ENCODE results near the gene SNX32. TPM values are rescaled to one million over a fixed set of nuclear protein-coding genes. Genes with fewer than 3 reads are reported as not detected.

Gene SNX32
- total RNA-seq, 1 experiment from 2014 or later: not detected

GRCh38 chr11:65786008-65786785 lies 47.6 kb upstream of the SNX32 start:
- H3K9me3 ChIP-seq (ENCODE audit: control insufficient read depth, insufficient read depth, low read depth, low read length): no peaks in the 10 kb centered on the region
- no peak overlapping the region for H3K4me3 ChIP-seq (ENCODE audit: low read depth in 2 of 2, low read length in 2 of 2)
- no peak overlapping the region for H3K27ac ChIP-seq (ENCODE audit: low read length)
- no TSS peak for BruUV-seq (replicated peaks)
- TF ChIP-seq REST (IDR thresholded peaks at IDR 0.05; ENCODE audit: insufficient read depth in 1 of 2, low read depth in 2 of 2, low read length in 1 of 2) (no peak), POLR2AphosphoS5 (IDR thresholded peaks at IDR 0.05; ENCODE audit: low read depth, low read length) (no peak), CTCF (IDR thresholded peaks at IDR 0.05) (no peak), TCF7L2 (IDR thresholded peaks at IDR 0.05; ENCODE audit: low read depth, low read length) (no peak), SIN3A (IDR thresholded peaks at IDR 0.05; ENCODE audit: borderline replicate concordance, insufficient read depth, low read depth, low read length) (no peak)
- ChIA-PET CTCF (no interaction called here), POLR2A (no interaction called here)
- DNase-seq (ENCODE audit: low read depth, low spot score) (no peak), ATAC-seq (no peak)
- in situ Hi-C loops (cut with HindIII; ENCODE audit: low pct_unique_long_range_greater_than_20kb, low sequenced_read_pairs) (no loop called here), intact Hi-C loops (cut with micrococcal nuclease; ENCODE audit: unreplicated experiment) (no loop called here)
- peaks cover 11% of the 10 kb centered on the region; the same call in 1 of the 2 replicates for H3K4me1 ChIP-seq (ENCODE audit: control insufficient read depth, insufficient read depth, low read length)
- no peaks in the 10 kb centered on the region for H3K36me3 ChIP-seq (ENCODE audit: control insufficient read depth, insufficient read depth, low read length)
- peaks cover 6% of the 10 kb centered on the region; the same call in 1 of the 2 replicates for H3K27me3 ChIP-seq (ENCODE audit: control insufficient read depth, insufficient read depth, low read length)

- BruUV-seq (replicated peaks): no TSS peak
- no peak for DNase-seq (ENCODE audit: low read depth, low spot score)
- in situ Hi-C loops (cut with HindIII; ENCODE audit: low pct_unique_long_range_greater_than_20kb, low sequenced_read_pairs): no loop called here
- no peak for ATAC-seq
- no peak for TF ChIP-seq REST (IDR thresholded peaks at IDR 0.05; ENCODE audit: insufficient read depth in 1 of 2, low read depth in 2 of 2, low read length in 1 of 2)
- no peak for TF ChIP-seq SIN3A (IDR thresholded peaks at IDR 0.05; ENCODE audit: borderline replicate concordance, insufficient read depth, low read depth, low read length)
- TF ChIP-seq TCF7L2 (IDR thresholded peaks at IDR 0.05; ENCODE audit: low read depth, low read length): no peak
- CTCF ChIA-PET: no interaction called here
- Histone ChIP-seq H3K27ac (ENCODE audit: low read length) (no peak within 1 kb of the TSS), H3K9me3 (ENCODE audit: control insufficient read depth, insufficient read depth, low read depth, low read length) (no peaks in the 10 kb centered on the region), H3K4me1 (ENCODE audit: control insufficient read depth, insufficient read depth, low read length) (peaks cover 11% of the 10 kb centered on the region; the same call in 1 of the 2 replicates), H3K27me3 (ENCODE audit: control insufficient read depth, insufficient read depth, low read length) (peaks cover 6% of the 10 kb centered on the region; the same call in 1 of the 2 replicates), H3K36me3 (ENCODE audit: control insufficient read depth, insufficient read depth, low read length) (no peaks in the 10 kb centered on the region), H3K4me3 (ENCODE audit: low read depth in 2 of 2, low read length in 2 of 2) (peak within 1 kb of the TSS; percentile 24 to 38)
- POLR2A ChIA-PET: no interaction called here
- intact Hi-C loops (cut with micrococcal nuclease; ENCODE audit: unreplicated experiment): no loop called here
Measured at GRCh38 chr11:65786786-65787636, 46.8 kb upstream of the SNX32 start, which contains the start of gene OVOL1. OVOL1 (plus strand) TSS chr11:65787063; CDS start chr11:65787374, 311 bp downstream.

Measured in Panc1 (cell line).